ENCODE results near the gene GSDMA. TPM values are rescaled to one million over a fixed set of nuclear protein-coding genes. Genes with fewer than 3 reads are reported as not detected.

GSDMA gene
- total and polyA plus RNA-seq, 4 experiments from 2014 or later = 0.23 to 1.1 (median 0.34) TPM

DNA sequence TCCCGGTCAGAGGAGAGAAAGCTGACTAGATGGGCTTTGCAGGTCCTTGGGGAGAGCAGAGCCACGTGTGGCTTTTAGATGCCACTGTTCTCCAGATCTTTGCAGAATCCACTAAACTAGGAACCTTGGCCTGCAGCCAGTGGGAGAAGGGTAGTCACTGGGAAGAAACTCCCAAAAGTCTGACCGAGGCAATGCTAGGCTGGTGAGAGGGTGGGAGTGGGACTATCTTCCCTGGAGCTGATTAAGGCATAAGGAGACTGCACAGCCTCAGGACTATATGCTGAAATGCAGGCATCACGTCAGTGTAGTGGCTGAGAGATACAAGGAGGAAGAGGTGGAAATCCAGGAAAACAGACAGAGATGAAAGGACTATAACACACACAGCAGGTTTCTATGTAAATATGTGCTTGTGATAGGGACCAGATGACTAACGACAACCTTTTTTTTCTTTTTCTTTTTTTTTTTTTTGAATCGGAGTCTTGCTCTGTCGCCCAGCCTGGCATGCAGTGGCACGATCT lies 2.2 kb upstream of the GSDMA start:
- Mint-ChIP-seq H3K9me3 (peaks cover 0 to 2% (median 0%) of the 10 kb centered on the region in 8 donors), H3K27ac (peak overlapping the region in 1 of 7 donors; percentile 14), H3K27me3 (no peaks in the 10 kb centered on the region), H3K4me1 (peaks cover 15 to 50% (median 24%) of the 10 kb centered on the region in 4 donors), H3K4me3 (no peak overlapping the region), H3K36me3 (no peaks in the 10 kb centered on the region)
- ChIA-PET POLR2A (ENCODE audit: partially characterized antibody) (no interaction called here), CTCF (ENCODE audit: partially characterized antibody) (interaction anchor here (0.7 to 14.6 kb wide), 4 partner anchors 15 to 184 kb away, joined by 3 to 197 read pairs (median 6); partner anchors contain the start of gene PSMD3)
- peaks cover 32% of the 10 kb centered on the region for H3K4me1 ChIP-seq (ENCODE audit: insufficient read depth, low read length)
- no peaks in the 10 kb centered on the region for H3K27me3 ChIP-seq (ENCODE audit: insufficient read depth, low read length)
- DNase-seq = no peak
- H3K4me3 ChIP-seq (ENCODE audit: low read length in 2 of 2) = no peak overlapping the region
- intact Hi-C loops (cut with micrococcal nuclease) = no loop called here
- H3K27ac ChIP-seq (ENCODE audit: low read depth, low read length) = no peak overlapping the region
- no peaks in the 10 kb centered on the region for H3K9me3 ChIP-seq (ENCODE audit: control insufficient read depth in 1 of 2, low read length in 2 of 2)
- no peaks in the 10 kb centered on the region for H3K36me3 ChIP-seq (ENCODE audit: insufficient read depth, low read length)

DNA sequence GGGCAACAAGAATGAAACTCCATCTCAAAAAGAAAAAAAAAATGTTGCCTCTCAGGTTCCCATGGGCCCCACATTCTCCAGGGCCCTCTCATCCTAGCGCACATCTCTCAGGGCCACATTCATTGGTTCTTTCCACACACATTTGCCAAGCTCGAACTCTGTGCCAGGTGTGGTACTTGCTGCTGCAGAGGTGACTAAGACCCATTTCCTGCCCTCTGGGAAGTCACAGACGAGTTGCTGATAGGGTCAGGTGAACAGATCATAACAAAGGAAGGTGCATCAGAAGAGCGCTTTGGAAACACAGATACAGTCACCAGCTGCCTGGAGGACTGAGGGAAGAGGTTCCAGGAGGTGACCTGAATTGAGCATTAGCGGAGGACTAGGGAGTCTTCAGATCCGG lies 1.0 kb downstream of the GSDMA start:
- no peak overlapping the region for H3K27ac ChIP-seq (ENCODE audit: low read depth, low read length)
- peaks cover 30% of the 10 kb centered on the region for H3K4me1 ChIP-seq (ENCODE audit: insufficient read depth, low read length)

GRCh38 chr17:39965017-39965699 lies 2.4 kb downstream of the GSDMA start:
- Mint-ChIP-seq H3K27ac (peak overlapping the region in 2 of 7 donors; percentile 42 to 75), H3K4me3 (no peak overlapping the region), H3K27me3 (peaks cover 4 to 9% of the 10 kb centered on the region in 2 donors), H3K4me1 (peaks cover 16 to 48% (median 31%) of the 10 kb centered on the region in 4 donors), H3K9me3 (no peaks in the 10 kb centered on the region), H3K36me3 (no peaks in the 10 kb centered on the region)
- Histone ChIP-seq H3K36me3 (ENCODE audit: insufficient read depth, low read length) (no peaks in the 10 kb centered on the region), H3K4me3 (ENCODE audit: low read length in 2 of 2) (no peak overlapping the region), H3K9me3 (ENCODE audit: control insufficient read depth in 1 of 2, low read length in 2 of 2) (no peaks in the 10 kb centered on the region), H3K4me1 (ENCODE audit: insufficient read depth, low read length) (peaks cover 24% of the 10 kb centered on the region), H3K27ac (ENCODE audit: low read depth, low read length) (no peak overlapping the region), H3K27me3 (ENCODE audit: insufficient read depth, low read length) (no peaks in the 10 kb centered on the region)
- POLR2A ChIA-PET (ENCODE audit: partially characterized antibody) = interaction anchor here (4.5 kb wide), 1 partner anchor 15 kb away, joined by 32 read pairs; the partner anchor contains the start of gene PSMD3
- intact Hi-C loops (cut with micrococcal nuclease) = no loop called here
- no peak for DNase-seq
- CTCF ChIA-PET (ENCODE audit: partially characterized antibody) = interaction anchor here (0.9 to 14.6 kb wide), 2 partner anchors 15 to 61 kb away, joined by 3 to 197 read pairs; partner anchors contain the start of gene PSMD3

More for the DNA sequence above, 1.0 kb downstream of the GSDMA start:
- ChIA-PET POLR2A (ENCODE audit: partially characterized antibody) (interaction anchor here (0.5 to 4.5 kb wide), 3 partner anchors 10 to 25 kb away, joined by 3 to 32 read pairs (median 3); partner anchors contain the start of gene PSMD3), CTCF (ENCODE audit: partially characterized antibody) (interaction anchor here (1.0 to 14.6 kb wide), 2 partner anchors 12 to 17 kb away, joined by 5 to 197 read pairs; partner anchors contain the start of gene PSMD3)
- Mint-ChIP-seq H3K27ac (peak overlapping the region in 6 of 7 donors; percentile 38 to 95 (median 81)), H3K9me3 (peaks cover 0 to 2% (median 0%) of the 10 kb centered on the region in 8 donors), H3K4me1 (peaks cover 19 to 55% (median 35%) of the 10 kb centered on the region in 4 donors), H3K4me3 (peak overlapping the region in 6 of 8 donors; percentile 13 to 83 (median 47)), H3K36me3 (no peaks in the 10 kb centered on the region), H3K27me3 (peaks cover 2 to 5% of the 10 kb centered on the region in 2 donors)
- Histone ChIP-seq H3K4me3 (ENCODE audit: low read length in 2 of 2) (no peak overlapping the region), H3K9me3 (ENCODE audit: control insufficient read depth in 1 of 2, low read length in 2 of 2) (no peaks in the 10 kb centered on the region), H3K36me3 (ENCODE audit: insufficient read depth, low read length) (no peaks in the 10 kb centered on the region), H3K27me3 (ENCODE audit: insufficient read depth, low read length) (no peaks in the 10 kb centered on the region)
- intact Hi-C loops (cut with micrococcal nuclease) = no loop called here
- DNase-seq = peak in 4 of 5 donors; percentile 17 to 51 (median 27)

GRCh38 chr17:39966771-39967170 lies 4.0 kb downstream of the GSDMA start:
- POLR2A ChIA-PET (ENCODE audit: partially characterized antibody) = no interaction called here
- Histone ChIP-seq H3K27me3 (ENCODE audit: insufficient read depth, low read length) (no peaks in the 10 kb centered on the region), H3K4me1 (ENCODE audit: insufficient read depth, low read length) (peaks cover 24% of the 10 kb centered on the region), H3K27ac (ENCODE audit: low read depth, low read length) (no peak overlapping the region), H3K36me3 (ENCODE audit: insufficient read depth, low read length) (no peaks in the 10 kb centered on the region), H3K4me3 (ENCODE audit: low read length in 2 of 2) (no peak overlapping the region), H3K9me3 (ENCODE audit: control insufficient read depth in 1 of 2, low read length in 2 of 2) (no peaks in the 10 kb centered on the region)
- H3K4me3 Mint-ChIP-seq = peak overlapping the region in 2 of 8 donors; percentile 6 to 36
- H3K4me1 Mint-ChIP-seq = peaks cover 13 to 35% (median 28%) of the 10 kb centered on the region in 4 donors
- no peaks in the 10 kb centered on the region for H3K36me3 Mint-ChIP-seq
- intact Hi-C loops (cut with micrococcal nuclease) = no loop called here
- H3K9me3 Mint-ChIP-seq = no peaks in the 10 kb centered on the region
- CTCF ChIA-PET (ENCODE audit: partially characterized antibody) = interaction anchor here (0.8 to 14.6 kb wide), 2 partner anchors 14 to 343 kb away, joined by 3 to 197 read pairs; partner anchors contain the start of gene PSMD3
- peaks cover 8 to 12% of the 10 kb centered on the region in 2 donors for H3K27me3 Mint-ChIP-seq
- no peak for DNase-seq
- H3K27ac Mint-ChIP-seq = peak overlapping the region in 4 of 7 donors; percentile 17 to 68 (median 44)

- intact Hi-C loops (cut with micrococcal nuclease) = no loop called here
- Histone ChIP-seq H3K4me3 (ENCODE audit: low read length in 2 of 2) (no peak overlapping the region), H3K27me3 (ENCODE audit: insufficient read depth, low read length) (no peaks in the 10 kb centered on the region), H3K4me1 (ENCODE audit: insufficient read depth, low read length) (peaks cover 6% of the 10 kb centered on the region), H3K9me3 (ENCODE audit: control insufficient read depth in 1 of 2, low read length in 2 of 2) (no peaks in the 10 kb centered on the region), H3K36me3 (ENCODE audit: insufficient read depth, low read length) (no peaks in the 10 kb centered on the region), H3K27ac (ENCODE audit: low read depth, low read length) (no peak overlapping the region)
- CTCF ChIA-PET (ENCODE audit: partially characterized antibody) = interaction anchor here (0.7 to 2.1 kb wide), 3 partner anchors 11 to 45 kb away, joined by 3 to 10 read pairs (median 4); partner anchors contain the start of gene PSMD3
- Mint-ChIP-seq H3K36me3 (no peaks in the 10 kb centered on the region), H3K27me3 (peaks cover 9 to 17% of the 10 kb centered on the region in 2 donors), H3K27ac (no peak overlapping the region), H3K4me3 (no peak overlapping the region), H3K9me3 (no peaks in the 10 kb centered on the region), H3K4me1 (peaks cover 8 to 17% (median 16%) of the 10 kb centered on the region in 4 donors)
- DNase-seq = no peak
- POLR2A ChIA-PET (ENCODE audit: partially characterized antibody) = interaction anchor here (0.8 kb wide), 1 partner anchor 10 kb away, joined by 3 read pairs; no protein-coding TSS in a partner anchor
Observed at GRCh38 chr17:39968761-39969160, 6.0 kb downstream of the GSDMA start.

DNA sequence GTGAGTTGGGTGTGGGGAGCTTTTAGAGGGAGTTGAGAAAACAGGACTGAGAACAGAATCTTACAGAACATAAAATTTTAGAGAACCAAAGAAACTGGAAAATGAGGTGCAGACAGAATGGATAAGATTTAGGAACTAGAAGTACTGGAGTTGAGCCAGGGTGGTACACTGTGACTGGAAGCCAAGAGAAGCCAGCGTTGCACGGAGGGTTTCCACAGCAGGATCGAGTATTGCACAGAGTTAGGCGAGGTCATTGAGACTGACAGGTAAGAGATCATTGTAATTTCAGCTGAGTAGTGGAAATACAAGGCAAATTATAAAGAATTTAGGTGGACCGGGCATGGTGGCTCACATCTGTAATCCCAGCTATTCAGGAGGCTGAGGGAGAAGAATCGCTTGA lies 6.6 kb downstream of the GSDMA start:
- POLR2A ChIA-PET (ENCODE audit: partially characterized antibody) = interaction anchor here (0.8 kb wide), 1 partner anchor 11 kb away, joined by 3 read pairs; no protein-coding TSS in a partner anchor

More for the DNA sequence above, 6.6 kb downstream of the GSDMA start:
- no peaks in the 10 kb centered on the region for H3K36me3 ChIP-seq (ENCODE audit: insufficient read depth, low read length)
- H3K27ac ChIP-seq (ENCODE audit: low read depth, low read length) = no peak overlapping the region
- H3K4me3 ChIP-seq (ENCODE audit: low read length in 2 of 2) = no peak overlapping the region
- intact Hi-C loops (cut with micrococcal nuclease) = no loop called here
- peaks cover 5 to 13% (median 11%) of the 10 kb centered on the region in 4 donors for H3K4me1 Mint-ChIP-seq
- CTCF ChIA-PET (ENCODE audit: partially characterized antibody) = interaction anchor here (0.8 to 2.1 kb wide), 2 partner anchors 11 to 12 kb away, joined by 3 to 10 read pairs; partner anchors contain the start of gene PSMD3
- no peak for DNase-seq
- peaks cover 9 to 17% of the 10 kb centered on the region in 2 donors for H3K27me3 Mint-ChIP-seq
- no peaks in the 10 kb centered on the region for H3K36me3 Mint-ChIP-seq
- no peak overlapping the region for H3K4me3 Mint-ChIP-seq
- no peaks in the 10 kb centered on the region for H3K9me3 Mint-ChIP-seq
- no peaks in the 10 kb centered on the region for H3K9me3 ChIP-seq (ENCODE audit: control insufficient read depth in 1 of 2, low read length in 2 of 2)
- no peaks in the 10 kb centered on the region for H3K4me1 ChIP-seq (ENCODE audit: insufficient read depth, low read length)
- H3K27ac Mint-ChIP-seq = no peak overlapping the region
- H3K27me3 ChIP-seq (ENCODE audit: insufficient read depth, low read length) = no peaks in the 10 kb centered on the region
